SU-DHL-6 (cell line): ENCODE measurements around the gene SLC25A48.

Experiments
- H2AFZ ChIP-seq: fragments of 200-600 bp; sonication (generic); 2 replicates; pipeline ENCODE4 v1.6.1; 2014; ENCODE audit warnings: low read depth, mild to moderate bottlenecking, moderate library complexity, mixed read lengths, antibody characterized with exemption, low read length; ENCODE audit not compliant: severe bottlenecking
- H3F3A ChIP-seq: fragments of 200-600 bp; shearing (Covaris generic); 2 replicates; pipeline ENCODE4 v1.6.0; 2016; ENCODE audit warnings: antibody characterized with exemption, mild to moderate bottlenecking; ENCODE audit not compliant: insufficient read depth
- H3K27ac ChIP-seq: fragments of 200-600 bp; sonication (generic); 2 replicates; pipeline ENCODE4 v1.5.1; 2016; ENCODE audit warnings: low read depth, mild to moderate bottlenecking, low read length, moderate library complexity, mixed read lengths
- H3K27me3 ChIP-seq: fragments of 200-600 bp; sonication (generic), shearing (Covaris generic); 2 replicates; pipeline ENCODE4 v1.6.0; 2014; ENCODE audit warnings: mild to moderate bottlenecking, low read length
- H3K36me3 ChIP-seq: fragments of 200-600 bp; sonication (generic); 2 replicates; pipeline ENCODE4 v1.6.1; 2014; ENCODE audit warnings: mild to moderate bottlenecking, low read length, mixed read lengths
- H3K4me2 ChIP-seq: fragments of 300-600, 200-600 bp; shearing (Covaris generic), sonication (generic); 2 replicates; pipeline ENCODE4 v1.6.0; 2014; ENCODE audit warnings: low read length, low read depth, mild to moderate bottlenecking; ENCODE audit not compliant: poor library complexity, severe bottlenecking
- H3K4me3 ChIP-seq: fragments of 200-600 bp; sonication (generic); 2 replicates; pipeline ENCODE4 v1.5.1; 2014; ENCODE audit warnings: antibody characterized with exemption, low read length, mild to moderate bottlenecking, mixed read lengths; ENCODE audit not compliant: insufficient read depth, poor library complexity, severe bottlenecking
- H3K79me2 ChIP-seq: fragments of 200-600 bp; sonication (generic); 2 replicates; pipeline ENCODE4 v1.6.1; 2014; ENCODE audit warnings: mild to moderate bottlenecking, low read length, moderate library complexity; ENCODE audit not compliant: insufficient read depth
- H3K9ac ChIP-seq: fragments of 200-600 bp; sonication (generic); 2 replicates; pipeline ENCODE4 v1.7.0; 2014; ENCODE audit warnings: mild to moderate bottlenecking, low read length
- H3K9me2 ChIP-seq: fragments of 200-600 bp; sonication (generic); replicated peaks from 2 replicates; pipeline ENCODE4 v1.6.1; 2014; ENCODE audit warnings: low read length; ENCODE audit not compliant: insufficient read depth
- H3K9me3 ChIP-seq: fragments of 200-600 bp; sonication (generic); 2 replicates; pipeline ENCODE4 v1.6.1; 2014; ENCODE audit warnings: low read length, mixed read lengths; ENCODE audit not compliant: insufficient read depth
- H4K20me1 ChIP-seq: fragments of 200-600 bp; sonication (generic); 2 replicates; pipeline ENCODE4 v1.6.1; 2014; ENCODE audit warnings: low read depth, mild to moderate bottlenecking, antibody characterized with exemption, low read length, moderate library complexity, mixed read lengths
- EZH2phosphoT487 ChIP-seq: fragments of 200-600 bp; sonication (generic), shearing (Covaris generic); conservative IDR thresholded peaks from 2 replicates; pipeline ENCODE4 v1.6.1; 2018; ENCODE audit warnings: mild to moderate bottlenecking, antibody characterized with exemption, low read length, moderate library complexity, mixed read lengths
- TF ChIP-seq, protein P1 (sequence below): fragments of 200-600 bp; sonication (generic); IDR thresholded peaks from one replicate; pipeline ENCODE4 v1.5.1; 2017; ENCODE audit warnings: antibody characterized with exemption, mild to moderate bottlenecking, low read length, moderate library complexity; ENCODE audit not compliant: insufficient read depth, poor library complexity, severe bottlenecking

The SLC25A48 gene

DNA sequence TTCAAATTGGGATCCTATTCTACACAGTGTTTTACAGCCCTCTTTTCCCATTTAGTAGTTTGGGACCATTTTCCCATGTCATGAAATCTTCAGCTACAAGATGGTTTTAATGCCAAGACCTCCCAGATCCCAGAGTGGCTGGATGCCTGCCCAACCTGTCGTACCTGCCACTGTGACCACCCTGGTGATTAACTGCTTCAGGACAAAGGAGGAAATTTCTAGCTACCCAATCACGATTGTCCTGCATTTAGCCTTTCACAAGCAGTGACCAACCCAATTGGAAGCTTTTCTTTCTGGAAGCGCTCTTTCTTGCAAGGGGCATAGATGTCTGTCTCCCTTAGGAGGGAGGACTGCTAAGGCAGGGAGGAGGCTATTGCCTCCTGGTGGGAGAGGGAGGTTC lies 47.4 kb downstream of the SLC25A48 start:
- H3K4me3 ChIP-seq = no peak overlapping the region
- no peaks in the 10 kb centered on the region for H3K9me2 ChIP-seq
- H3K36me3 ChIP-seq = no peaks in the 10 kb centered on the region
- no peaks in the 10 kb centered on the region for H3F3A ChIP-seq
- H3K27me3 ChIP-seq = no peaks in the 10 kb centered on the region
- H3K9ac ChIP-seq = no peak overlapping the region
- no peak overlapping the region for H3K27ac ChIP-seq
- no peaks in the 10 kb centered on the region for H3K79me2 ChIP-seq
- no peak overlapping the region for H2AFZ ChIP-seq
- H4K20me1 ChIP-seq = no peaks in the 10 kb centered on the region
- no peaks in the 10 kb centered on the region for H3K9me3 ChIP-seq
- H3K4me2 ChIP-seq = no peak overlapping the region
- TF ChIP-seq EZH2phosphoT487 = no peak
- TF ChIP-seq, protein P1, sequence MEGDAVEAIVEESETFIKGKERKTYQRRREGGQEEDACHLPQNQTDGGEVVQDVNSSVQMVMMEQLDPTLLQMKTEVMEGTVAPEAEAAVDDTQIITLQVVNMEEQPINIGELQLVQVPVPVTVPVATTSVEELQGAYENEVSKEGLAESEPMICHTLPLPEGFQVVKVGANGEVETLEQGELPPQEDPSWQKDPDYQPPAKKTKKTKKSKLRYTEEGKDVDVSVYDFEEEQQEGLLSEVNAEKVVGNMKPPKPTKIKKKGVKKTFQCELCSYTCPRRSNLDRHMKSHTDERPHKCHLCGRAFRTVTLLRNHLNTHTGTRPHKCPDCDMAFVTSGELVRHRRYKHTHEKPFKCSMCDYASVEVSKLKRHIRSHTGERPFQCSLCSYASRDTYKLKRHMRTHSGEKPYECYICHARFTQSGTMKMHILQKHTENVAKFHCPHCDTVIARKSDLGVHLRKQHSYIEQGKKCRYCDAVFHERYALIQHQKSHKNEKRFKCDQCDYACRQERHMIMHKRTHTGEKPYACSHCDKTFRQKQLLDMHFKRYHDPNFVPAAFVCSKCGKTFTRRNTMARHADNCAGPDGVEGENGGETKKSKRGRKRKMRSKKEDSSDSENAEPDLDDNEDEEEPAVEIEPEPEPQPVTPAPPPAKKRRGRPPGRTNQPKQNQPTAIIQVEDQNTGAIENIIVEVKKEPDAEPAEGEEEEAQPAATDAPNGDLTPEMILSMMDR = no peak

DNA sequence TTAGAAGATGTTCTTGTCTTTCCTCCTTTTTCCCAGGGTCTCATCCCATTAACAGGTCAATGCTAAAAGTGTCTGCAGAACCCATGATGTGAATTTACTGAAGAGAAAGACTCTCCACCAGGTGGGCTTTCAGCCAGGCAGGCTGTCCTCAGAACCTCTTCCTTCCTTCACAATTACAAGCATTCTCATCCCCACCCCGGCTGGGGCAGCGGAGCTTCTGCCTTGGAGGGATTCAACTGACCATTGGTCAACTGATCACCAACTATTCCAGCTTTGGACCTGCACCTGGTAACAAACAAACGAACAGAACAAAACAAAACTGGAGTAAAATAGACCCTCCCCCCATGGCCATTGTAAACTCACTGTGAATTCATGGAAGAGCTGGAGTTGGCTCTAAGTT lies 48.6 kb downstream of the SLC25A48 start:
- no peaks in the 10 kb centered on the region for H3K27me3 ChIP-seq
- H3F3A ChIP-seq = no peaks in the 10 kb centered on the region
- TF ChIP-seq, protein P1 = no peak
- no peak for TF ChIP-seq EZH2phosphoT487
- no peak overlapping the region for H2AFZ ChIP-seq
- no peak overlapping the region for H3K27ac ChIP-seq
- H3K79me2 ChIP-seq = no peaks in the 10 kb centered on the region
- no peaks in the 10 kb centered on the region for H3K9me2 ChIP-seq
- H3K9me3 ChIP-seq = no peaks in the 10 kb centered on the region
- no peak overlapping the region for H3K4me2 ChIP-seq
- no peak overlapping the region for H3K4me3 ChIP-seq
- H3K9ac ChIP-seq = no peak overlapping the region
- H3K36me3 ChIP-seq = no peaks in the 10 kb centered on the region
- H4K20me1 ChIP-seq = no peaks in the 10 kb centered on the region

DNA sequence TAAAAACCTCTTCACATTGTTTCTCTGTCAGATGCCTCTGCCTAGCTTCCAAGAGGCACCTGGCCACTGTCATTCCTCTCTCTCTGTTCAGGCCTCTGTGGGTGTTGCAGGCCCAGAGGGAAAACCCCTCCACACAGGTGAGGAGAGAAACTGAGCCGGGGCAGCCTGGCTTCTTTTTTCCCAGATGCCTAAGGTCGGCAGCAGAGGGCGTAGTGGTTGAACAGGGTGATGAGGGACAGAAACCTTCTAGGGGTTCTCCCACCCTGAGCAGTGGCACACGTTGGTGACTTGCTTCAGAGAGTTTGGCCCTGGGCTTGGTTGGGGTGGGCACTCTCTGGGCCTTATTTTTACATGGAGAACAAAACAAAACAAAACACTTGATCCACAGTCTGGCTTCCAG lies 49.0 kb downstream of the SLC25A48 start:
- H3K9me3 ChIP-seq = no peaks in the 10 kb centered on the region
- no peak overlapping the region for H3K27ac ChIP-seq
- H3K4me3 ChIP-seq = no peak overlapping the region
- no peaks in the 10 kb centered on the region for H4K20me1 ChIP-seq
- no peaks in the 10 kb centered on the region for H3K27me3 ChIP-seq
- no peak overlapping the region for H2AFZ ChIP-seq
- H3K79me2 ChIP-seq = no peaks in the 10 kb centered on the region
- no peaks in the 10 kb centered on the region for H3K9me2 ChIP-seq
- TF ChIP-seq, protein P1 = no peak
- TF ChIP-seq EZH2phosphoT487 = no peak
- no peaks in the 10 kb centered on the region for H3F3A ChIP-seq
- H3K9ac ChIP-seq = no peak overlapping the region
- no peaks in the 10 kb centered on the region for H3K36me3 ChIP-seq
- no peak overlapping the region for H3K4me2 ChIP-seq

DNA sequence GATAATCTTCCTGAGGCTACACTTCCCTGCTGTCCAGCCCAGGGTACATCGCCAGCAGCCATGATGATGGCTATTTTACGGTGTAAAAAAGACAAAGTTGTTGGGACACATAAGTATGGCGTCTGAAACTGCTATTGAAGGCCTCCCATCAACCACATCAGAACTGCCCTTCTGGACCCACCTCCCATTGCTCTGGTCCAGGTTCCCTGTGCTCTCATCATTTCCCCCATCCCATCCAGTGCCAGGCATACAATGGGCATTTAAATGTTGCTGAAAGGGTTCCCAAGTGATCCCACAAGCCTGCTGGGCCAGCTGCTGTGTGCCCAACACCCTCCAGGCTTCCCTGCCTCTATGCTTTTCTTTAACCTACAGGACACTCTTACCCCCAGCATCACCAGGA lies 50.6 kb downstream of the SLC25A48 start:
- Histone ChIP-seq H2AFZ (no peak overlapping the region), H3K9me3 (no peaks in the 10 kb centered on the region), H4K20me1 (no peaks in the 10 kb centered on the region), H3K4me2 (no peak overlapping the region), H3K36me3 (no peaks in the 10 kb centered on the region), H3F3A (no peaks in the 10 kb centered on the region), H3K27ac (no peak overlapping the region), H3K79me2 (no peaks in the 10 kb centered on the region), H3K9ac (no peak overlapping the region), H3K27me3 (no peaks in the 10 kb centered on the region), H3K4me3 (no peak overlapping the region), H3K9me2 (no peaks in the 10 kb centered on the region)
- TF ChIP-seq, protein P1 = no peak
- TF ChIP-seq EZH2phosphoT487 = no peak
